Lower lobe of right lung (tissue), 2 donors: Measurements from ENCODE around the gene PLD2. TPM values are rescaled to one million over a fixed set of nuclear protein-coding genes. Genes with fewer than 3 reads are reported as not detected.
"Not testable (repeated sequence)": the region's sequence is repeated elsewhere in the genome, so short reads cannot be mapped to it uniquely, and the experiment has no call there.

Experiments
- ATAC-seq, 2 donors: fragments of 200-7000 bp; cut with Tn5 transposase; one replicate each; pipeline ENCODE4 v1.9.1; 2020 to 2022; ENCODE audit warnings: mild to moderate bottlenecking in 2 of 2, moderate library complexity in 2 of 2
- DNase-seq: peaks from one replicate; pipeline ENCODE4 v3.0.0-alpha.2; 2020
- H3K27ac ChIP-seq: fragments of 200-600 bp; one replicate; pipeline ENCODE4 v1.8.0; 2022
- H3K27me3 ChIP-seq: fragments of 200-600 bp; one replicate; pipeline ENCODE4 v1.8.0; 2022; ENCODE audit warnings: low read depth
- H3K36me3 ChIP-seq: fragments of 200-600 bp; one replicate; pipeline ENCODE4 v1.8.0; 2022; ENCODE audit warnings: mild to moderate bottlenecking
- H3K4me1 ChIP-seq: fragments of 200-600 bp; one replicate; pipeline ENCODE4 v1.8.0; 2022
- H3K4me3 ChIP-seq: fragments of 200-600 bp; one replicate; pipeline ENCODE4 v1.8.0; 2022; ENCODE audit warnings: mild to moderate bottlenecking
- H3K9me3 ChIP-seq: fragments of 200-600 bp; one replicate; pipeline ENCODE4 v1.8.0; 2022
- CTCF ChIP-seq: fragments of 200-600 bp; IDR thresholded peaks from one replicate; pipeline ENCODE4 v1.8.0; 2022; ENCODE audit warnings: antibody characterized with exemption, mild to moderate bottlenecking
- intact Hi-C: fragments of 100-400 bp; cut with DNase I; formaldehyde crosslinking; loops from one replicate; pipeline ENCODE4 v1.11.0; 2022
- total RNA-seq: library from RNA; stranded (reverse); fragmentation: NEBNext Ultra II Directional; extraction: Animal tissue kit (Norgen Biotek cat#: 25700); gene quantifications from one replicate; pipeline ENCODE4 v1.2.1, GENCODE V29; 2021
- donor health status: DM: no; HTN: yes; CAD: no; lungs with severe emphysema.

Gene PLD2
- total RNA-seq, 1 donor from 2014 or later = 38.4 TPM

- H3K4me1 ChIP-seq = peaks cover 36% of the 10 kb centered on the region
- no peak overlapping the region for H3K4me3 ChIP-seq
- ATAC-seq (no peak), DNase-seq (no peak)
- H3K27me3 ChIP-seq = no peaks in the 10 kb centered on the region
- intact Hi-C loops = no loop called here
- peaks cover 17% of the 10 kb centered on the region for H3K36me3 ChIP-seq
- no peak overlapping the region for H3K27ac ChIP-seq
- H3K9me3 ChIP-seq = no peaks in the 10 kb centered on the region
- no peak for TF ChIP-seq CTCF
These were observed 55.8 kb downstream of the PLD2 start for GRCh38 chr17:4862720-4863119.

- intact Hi-C loops = no loop called here
- no peaks in the 10 kb centered on the region for H3K9me3 ChIP-seq
- no peaks in the 10 kb centered on the region for H3K27me3 ChIP-seq
- ATAC-seq (no peak), DNase-seq (no peak)
- no peak for TF ChIP-seq CTCF
- H3K4me3 ChIP-seq = no peak overlapping the region
- peaks cover 30% of the 10 kb centered on the region for H3K4me1 ChIP-seq
- H3K36me3 ChIP-seq = peaks cover 17% of the 10 kb centered on the region
- no peak overlapping the region for H3K27ac ChIP-seq
These were observed 56.4 kb downstream of the PLD2 start for GRCh38 chr17:4863321-4863720.

GRCh38 chr17:4867535-4867934 is 60.6 kb downstream of the PLD2 start:
- DNase-seq, H3K4me3 ChIP-seq, H3K9me3 ChIP-seq, H3K4me1 ChIP-seq, ATAC-seq, H3K36me3 ChIP-seq, H3K27me3 ChIP-seq, H3K27ac ChIP-seq, intact Hi-C loops: not testable (repeated sequence)

- intact Hi-C loops, DNase-seq, H3K4me3 ChIP-seq, H3K27me3 ChIP-seq, H3K9me3 ChIP-seq, H3K4me1 ChIP-seq, ATAC-seq, H3K27ac ChIP-seq, H3K36me3 ChIP-seq: not testable (repeated sequence)
These were observed 62.4 kb downstream of the PLD2 start for GRCh38 chr17:4869058-4869998.

- TF ChIP-seq CTCF = no peak
- intact Hi-C loops = no loop called here
- Histone ChIP-seq H3K36me3 (peaks cover 10% of the 10 kb centered on the region), H3K27ac (no peak overlapping the region), H3K4me1 (no peaks in the 10 kb centered on the region), H3K27me3 (no peaks in the 10 kb centered on the region), H3K9me3 (no peaks in the 10 kb centered on the region), H3K4me3 (no peak overlapping the region)
- DNase-seq (no peak), ATAC-seq (peak in 1 of 2 donors; percentile 45)
These were observed 63.9 kb downstream of the PLD2 start for GRCh38 chr17:4870855-4871254.

GRCh38 chr17:4872786-4873185 is 65.8 kb downstream of the PLD2 start:
- peak overlapping the region; percentile 36 for H3K27ac ChIP-seq
- ATAC-seq (peak; percentile 84 to 85), DNase-seq (peak; percentile 71)
- H3K9me3 ChIP-seq = no peaks in the 10 kb centered on the region
- H3K4me3 ChIP-seq = no peak overlapping the region
- no peaks in the 10 kb centered on the region for H3K27me3 ChIP-seq
- H3K36me3 ChIP-seq = peaks cover 10% of the 10 kb centered on the region
- H3K4me1 ChIP-seq = no peaks in the 10 kb centered on the region
- intact Hi-C loops = no loop called here
- no peak for TF ChIP-seq CTCF

Other genes starting within 250 kb of the PLD2 start
- 3.7 TPM for gene GGT6, start 246.6 kb upstream of the PLD2 start, total RNA-seq
- 6.4 TPM for gene SMTNL2, start 222.6 kb upstream of the PLD2 start, total RNA-seq
- gene ALOX15, start 165.5 kb upstream of the PLD2 start, total RNA-seq = 6.1 TPM
- 37.4 TPM for gene PELP1, start 103.0 kb upstream of the PLD2 start, total RNA-seq
- gene ARRB2, start 96.5 kb upstream of the PLD2 start, total RNA-seq = 201 TPM
- gene MED11, start 75.7 kb upstream of the PLD2 start, total RNA-seq = 22.9 TPM
- gene ZMYND15, start 67.3 kb upstream of the PLD2 start, total RNA-seq = 13.3 TPM
- 249 TPM for gene CXCL16, start 67.2 kb upstream of the PLD2 start, total RNA-seq
- not detected for gene TM4SF5, start 35.3 kb upstream of the PLD2 start, total RNA-seq
- gene VMO1, start 20.8 kb upstream of the PLD2 start, total RNA-seq = 9.9 TPM
- gene GLTPD2, start 18.2 kb upstream of the PLD2 start, total RNA-seq = not detected
- gene PSMB6, start 11.0 kb upstream of the PLD2 start, total RNA-seq = 95.5 TPM
- 155 TPM for gene MINK1, start 26.2 kb downstream of the PLD2 start, total RNA-seq
- 2.2 TPM for gene C17orf107, start 92.4 kb downstream of the PLD2 start, total RNA-seq
- gene CHRNE, start 95.9 kb downstream of the PLD2 start, total RNA-seq = 0.71 TPM
- gene GP1BA, start 125.1 kb downstream of the PLD2 start, total RNA-seq = 0.92 TPM
- 59.9 TPM for gene SLC25A11, start 132.9 kb downstream of the PLD2 start, total RNA-seq
- gene RNF167, start 133.1 kb downstream of the PLD2 start, total RNA-seq = 97.5 TPM
- gene PFN1, start 141.4 kb downstream of the PLD2 start, total RNA-seq = 528 TPM
- gene ENO3, start 144.0 kb downstream of the PLD2 start, total RNA-seq = 8.2 TPM
- gene SPAG7, start 160.7 kb downstream of the PLD2 start, total RNA-seq = 56.3 TPM
- 49.9 TPM for gene CAMTA2, start 180.5 kb downstream of the PLD2 start, total RNA-seq
- 1.9 TPM for gene INCA1, start 190.4 kb downstream of the PLD2 start, total RNA-seq
- gene KIF1C, start 190.8 kb downstream of the PLD2 start, total RNA-seq = 182 TPM
- gene SLC52A1, start 228.3 kb downstream of the PLD2 start, total RNA-seq = 0.86 TPM